Effector CD4-positive, alpha-beta T cell (primary cell): ENCODE data around the gene CDKN2B-AS1.
"Not testable (repeated sequence)": the region's sequence is repeated elsewhere in the genome, so short reads cannot be mapped to it uniquely, and the experiment has no call there.

Experiments
- DNase-seq: peaks from one replicate; pipeline ENCODE4 v3.0.0-alpha.2; 2020

The CDKN2B-AS1 gene

DNA sequence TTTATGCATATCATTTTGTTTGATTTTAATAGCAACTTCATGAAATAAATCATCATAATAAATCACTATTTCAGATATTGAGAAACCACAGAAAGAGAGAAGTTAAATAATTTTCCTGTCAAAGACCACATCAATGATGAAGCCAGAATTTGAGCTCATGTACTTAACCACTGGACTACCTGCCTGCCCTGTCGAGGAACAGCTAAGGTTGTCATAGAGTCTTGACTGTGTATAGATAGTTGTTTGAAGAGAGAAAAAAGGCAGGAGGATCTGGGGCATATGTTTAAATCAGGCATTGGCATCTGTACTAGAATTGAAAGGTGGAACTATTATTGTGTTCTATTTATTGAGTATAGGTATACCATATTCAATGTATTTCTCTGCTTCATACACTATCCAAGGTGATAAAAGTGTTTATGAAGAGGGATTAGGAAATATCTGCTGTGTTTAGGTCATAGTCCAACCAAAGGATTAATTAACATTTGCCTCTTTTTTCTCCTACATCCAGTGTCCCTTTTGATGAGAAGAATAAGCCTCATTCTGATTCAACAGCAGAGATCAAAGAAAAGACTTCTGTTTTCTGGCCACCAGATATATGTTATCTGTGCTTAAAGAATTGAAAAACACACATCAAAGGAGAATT, 51.8 kb downstream of the CDKN2B-AS1 start:
- DNase-seq: no peak

DNA sequence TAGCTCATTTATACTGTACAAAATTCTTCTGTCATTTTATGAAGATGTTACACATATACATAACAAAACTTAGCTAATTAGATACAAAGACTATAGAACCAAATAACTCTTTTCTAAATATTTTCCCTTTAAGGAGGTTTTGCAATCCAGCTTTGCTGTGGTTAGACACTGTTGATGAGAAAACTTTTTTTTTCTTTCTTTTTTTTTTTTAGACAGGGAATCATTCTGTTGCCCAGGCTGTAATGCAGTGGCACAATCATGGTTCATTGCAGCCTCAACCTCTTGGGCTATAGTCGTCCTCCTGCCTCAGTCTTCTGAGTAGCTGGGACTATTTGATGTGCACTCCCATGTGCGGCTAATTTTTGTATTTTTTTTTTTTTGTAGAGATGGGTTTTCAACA, 53.0 kb downstream of the CDKN2B-AS1 start:
- no peak for DNase-seq

DNA sequence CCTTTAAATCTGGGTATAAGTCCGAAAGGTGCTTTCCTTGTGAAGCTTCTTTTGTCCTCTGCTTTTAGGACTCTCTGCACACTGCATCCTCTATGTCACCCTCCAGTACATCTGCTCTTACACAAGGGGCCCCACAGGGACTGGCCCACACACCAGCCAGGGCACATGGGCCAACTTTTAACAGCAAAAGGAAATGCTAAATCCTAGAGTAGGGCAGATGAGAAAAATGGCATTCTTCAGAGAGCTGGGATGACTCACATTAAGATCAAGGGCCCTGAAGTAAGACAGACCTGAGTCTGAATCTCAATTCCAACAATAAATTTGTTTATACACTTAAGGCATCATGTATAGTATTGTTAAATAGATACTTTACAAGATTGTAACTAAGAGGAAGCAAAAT, 54.8 kb downstream of the CDKN2B-AS1 start:
- DNase-seq: no peak

DNA sequence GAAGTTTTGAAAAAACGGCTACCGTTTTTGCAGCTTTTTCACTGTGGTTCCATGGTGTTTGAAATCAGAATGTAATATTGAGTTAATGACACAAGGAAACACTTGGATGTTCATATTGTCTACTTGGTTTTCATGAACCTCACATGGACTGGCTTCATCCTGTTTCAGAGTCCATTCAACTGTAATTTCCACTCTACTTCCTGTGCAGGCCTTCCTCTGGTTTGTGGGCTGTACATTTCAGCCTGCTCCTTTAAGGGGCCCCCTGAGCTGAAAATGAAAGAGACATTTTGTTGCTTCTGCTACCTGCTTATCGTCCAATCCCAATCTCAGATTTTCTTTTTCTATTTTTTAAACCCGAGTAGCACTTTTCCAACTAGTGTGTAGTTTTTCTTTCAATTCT, 56.3 kb downstream of the CDKN2B-AS1 start:
- DNase-seq: no peak

DNA sequence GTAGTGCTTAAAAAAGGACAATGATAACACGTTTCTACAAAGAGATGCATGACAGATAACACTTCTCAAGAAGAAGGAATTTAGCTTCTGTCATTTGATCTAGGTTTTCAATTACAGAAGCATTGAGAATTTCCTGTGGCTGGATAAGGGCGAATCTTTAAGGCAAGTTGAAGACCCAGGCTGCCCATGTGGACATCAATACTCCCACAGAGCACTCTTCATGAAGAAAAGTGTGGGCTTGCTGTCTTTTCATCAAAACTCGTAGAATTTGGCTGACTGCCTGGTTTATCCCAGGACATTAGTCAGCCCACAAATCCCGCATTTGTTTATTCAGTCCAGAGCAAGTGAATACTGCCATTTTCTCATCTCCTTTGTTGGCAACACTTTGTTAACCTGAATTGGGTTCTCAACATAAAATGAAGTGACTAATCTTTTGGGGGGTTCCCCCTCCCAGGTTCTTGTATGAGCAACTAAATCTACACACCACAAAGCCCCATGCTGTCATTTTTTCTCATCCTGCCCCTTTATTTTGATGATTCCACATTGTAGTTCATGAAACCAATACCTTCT, 57.9 kb downstream of the CDKN2B-AS1 start:
- DNase-seq: no peak

DNA sequence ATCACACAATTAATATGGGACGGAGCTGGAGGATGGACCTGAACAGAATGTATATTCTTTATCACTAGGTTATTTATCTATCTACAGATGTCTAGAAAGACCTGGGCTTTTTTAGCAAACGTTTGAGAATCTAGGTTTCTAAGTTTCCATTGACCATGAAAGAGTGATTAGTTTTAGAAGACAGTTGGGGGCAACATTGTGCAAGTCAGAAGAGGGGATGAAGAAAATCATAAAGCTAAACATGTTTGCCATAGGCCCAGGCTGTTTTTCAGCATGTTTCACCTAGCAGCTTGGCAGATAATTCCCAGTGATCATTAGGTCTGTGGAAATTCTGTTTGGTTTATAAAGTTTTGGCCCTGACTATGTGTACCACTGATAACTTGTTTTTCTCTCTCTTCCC, 58.6 kb downstream of the CDKN2B-AS1 start:
- no peak for DNase-seq

DNA sequence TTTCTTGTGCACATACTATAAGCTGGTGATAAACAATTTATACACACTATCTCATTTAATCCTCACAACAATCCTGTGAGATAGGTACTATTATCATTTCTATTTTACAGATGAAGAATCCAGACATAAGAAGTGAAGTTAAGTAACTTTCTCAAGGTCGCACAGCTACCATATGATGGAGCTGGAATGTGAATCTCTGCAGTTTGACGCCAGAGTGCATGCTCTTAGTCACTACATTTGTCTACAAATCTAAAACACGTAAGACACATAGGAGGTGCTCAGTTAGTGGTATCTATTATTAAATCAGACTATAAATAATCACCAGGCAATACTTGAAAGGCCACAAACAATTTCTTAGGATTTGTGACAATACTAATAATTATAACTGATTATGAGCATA, 59.5 kb downstream of the CDKN2B-AS1 start:
- DNase-seq: no peak

DNA sequence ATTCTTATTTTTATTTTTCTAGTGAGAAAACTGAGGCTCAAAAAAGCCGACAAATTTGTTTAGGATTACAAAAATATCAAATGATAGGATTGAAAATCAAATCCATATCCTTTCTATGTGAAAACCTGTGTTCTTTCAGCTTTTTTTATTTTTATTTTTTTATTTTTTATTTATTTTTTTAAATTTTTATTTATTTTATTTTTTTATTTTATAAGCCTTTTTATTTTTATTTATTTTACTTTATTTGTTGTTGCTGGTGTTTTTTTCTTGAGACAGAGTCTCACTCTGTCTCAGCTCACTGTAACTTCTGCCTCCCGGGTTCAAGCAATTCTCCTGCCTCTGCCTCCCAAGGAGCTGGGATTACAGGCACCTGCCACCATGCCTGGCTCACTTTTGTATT, 59.9 kb downstream of the CDKN2B-AS1 start:
- DNase-seq: no peak

DNA sequence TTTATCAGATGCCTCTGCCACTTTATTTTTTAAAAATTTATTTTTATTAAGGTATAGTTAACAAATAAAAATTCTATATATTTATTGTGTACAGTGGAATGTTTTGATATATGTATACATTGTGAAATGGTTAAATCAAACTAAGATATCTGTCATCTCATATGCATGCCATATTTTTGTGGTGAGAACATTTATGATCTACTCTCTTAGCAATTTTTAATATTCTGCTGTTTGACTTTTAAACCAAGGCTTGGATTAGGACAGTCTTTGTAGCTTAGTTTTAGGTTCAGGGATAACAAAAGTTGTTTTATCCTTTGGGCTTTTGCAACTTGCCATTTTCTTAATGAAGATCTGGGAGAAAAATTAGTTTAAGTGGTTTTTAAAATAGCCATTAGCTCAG, 60.5 kb downstream of the CDKN2B-AS1 start:
- no peak for DNase-seq

DNA sequence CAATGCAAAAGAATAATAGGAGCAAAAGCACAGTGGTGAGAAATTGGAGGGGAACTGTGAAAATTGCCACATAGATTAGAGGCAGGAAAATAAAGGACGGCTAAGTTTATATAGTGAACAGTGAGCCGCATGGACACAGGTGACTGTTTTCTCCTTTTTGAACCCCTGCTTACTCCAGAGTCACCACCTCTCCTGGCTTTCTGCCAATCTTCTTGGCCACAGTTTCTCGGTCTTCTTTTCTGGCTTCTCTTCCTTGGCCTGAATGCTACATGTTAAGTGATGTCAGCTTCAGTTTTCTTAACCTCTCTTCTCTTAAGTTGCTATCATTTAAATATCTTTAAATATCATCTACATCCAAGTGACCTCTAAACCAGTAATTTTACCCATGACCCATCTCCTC, 61.8 kb downstream of the CDKN2B-AS1 start:
- DNase-seq: no peak

DNA sequence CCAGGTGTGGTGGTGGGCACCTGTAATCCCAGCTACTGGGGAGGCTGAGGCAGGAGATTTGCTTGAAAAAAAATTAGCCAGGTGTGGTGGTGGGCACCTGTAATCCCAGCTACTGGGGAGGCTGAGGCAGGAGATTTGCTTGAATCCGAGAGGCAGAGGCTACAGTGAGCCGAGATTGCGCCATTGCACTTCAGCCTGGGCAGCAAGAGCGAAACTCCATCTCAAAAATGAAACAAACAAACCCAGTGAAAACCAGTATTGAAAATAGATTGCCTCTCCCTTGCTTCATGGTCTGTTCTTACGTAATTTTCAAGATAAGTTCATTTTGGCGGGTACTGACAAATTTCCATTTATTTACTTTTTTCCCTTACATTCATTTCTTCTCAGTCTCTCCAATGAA, 63.4 kb downstream of the CDKN2B-AS1 start:
- not testable (repeated sequence) for DNase-seq

DNA sequence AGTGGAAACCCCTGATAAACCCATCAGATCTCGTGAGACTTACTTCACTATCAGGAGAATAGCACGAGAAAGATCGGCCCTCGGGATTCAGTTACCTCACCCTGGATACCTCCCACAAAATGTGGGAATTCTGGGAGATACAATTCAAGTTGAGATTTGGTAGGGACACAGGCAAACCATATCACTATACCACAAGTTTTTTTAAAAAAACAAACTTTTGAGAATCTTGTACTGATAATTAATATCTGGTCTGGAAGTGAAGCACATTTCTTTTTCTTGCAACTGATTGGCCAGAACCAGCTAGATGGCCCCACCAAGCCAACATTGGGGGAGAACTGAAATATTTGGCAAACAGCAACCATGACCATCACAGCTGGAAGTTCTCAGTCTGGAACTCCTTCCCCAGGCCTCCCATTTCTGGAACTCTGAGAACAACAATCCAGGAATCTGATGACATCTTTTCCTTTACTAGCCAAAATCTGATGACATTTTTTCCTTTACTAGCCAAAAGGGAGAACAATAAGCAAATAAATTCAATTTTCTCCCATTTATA, 66.3 kb downstream of the CDKN2B-AS1 start:
- DNase-seq: no peak

DNA sequence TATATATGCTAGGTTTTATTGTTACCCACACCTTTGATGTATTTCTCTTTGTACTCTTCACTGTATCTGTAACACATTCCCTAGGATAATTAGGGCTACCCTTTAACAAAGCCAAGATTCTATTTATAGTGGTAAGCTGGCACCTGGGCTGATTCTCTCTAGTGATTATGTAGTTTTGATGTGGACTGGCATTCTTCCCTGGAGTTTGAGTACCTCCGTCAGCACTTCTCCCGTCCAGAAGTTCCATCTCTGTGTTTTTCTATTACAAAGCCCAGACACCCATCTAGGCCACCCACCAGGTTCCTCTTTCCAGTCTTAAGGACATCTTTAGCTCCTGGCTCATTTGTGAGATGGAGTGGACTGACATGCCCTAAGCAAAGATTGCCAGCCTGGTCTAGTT, 70.4 kb downstream of the CDKN2B-AS1 start:
- no peak for DNase-seq

DNA sequence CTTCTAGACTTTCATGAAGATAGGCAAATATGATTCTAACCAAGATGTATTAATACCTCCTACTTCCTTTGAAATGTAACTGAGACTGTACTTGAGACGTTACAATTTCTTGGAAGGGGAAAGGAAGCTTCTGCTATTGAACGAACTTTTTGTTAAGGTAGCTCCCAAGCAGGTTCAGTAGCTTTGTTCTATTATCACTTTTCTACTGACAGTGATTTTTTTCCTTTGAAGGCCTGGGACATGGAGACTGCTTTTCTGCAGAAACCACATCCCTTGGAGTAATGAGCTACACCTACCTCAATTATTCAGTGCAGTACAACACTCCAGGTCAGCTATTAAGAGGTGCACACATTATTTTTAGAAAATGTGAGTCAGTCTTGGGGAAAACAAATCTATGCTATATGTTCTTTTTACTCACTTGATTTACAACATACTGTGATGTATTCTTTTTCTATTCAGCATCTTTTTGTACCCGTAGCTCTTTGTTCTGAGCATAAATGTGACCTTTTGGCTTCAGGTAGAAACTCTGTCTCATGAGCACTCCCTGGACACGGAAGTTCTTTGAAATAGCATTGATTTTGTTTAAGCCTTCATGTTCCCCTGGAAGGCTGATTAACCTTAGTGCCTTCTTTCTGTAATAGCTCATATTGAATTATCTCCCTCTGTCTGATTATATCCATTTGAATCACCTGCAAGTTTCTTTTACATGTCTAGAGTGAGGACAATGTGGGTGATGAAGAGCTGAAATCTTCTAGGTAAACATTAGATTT, 71.0 kb downstream of the CDKN2B-AS1 start:
- DNase-seq: no peak

DNA sequence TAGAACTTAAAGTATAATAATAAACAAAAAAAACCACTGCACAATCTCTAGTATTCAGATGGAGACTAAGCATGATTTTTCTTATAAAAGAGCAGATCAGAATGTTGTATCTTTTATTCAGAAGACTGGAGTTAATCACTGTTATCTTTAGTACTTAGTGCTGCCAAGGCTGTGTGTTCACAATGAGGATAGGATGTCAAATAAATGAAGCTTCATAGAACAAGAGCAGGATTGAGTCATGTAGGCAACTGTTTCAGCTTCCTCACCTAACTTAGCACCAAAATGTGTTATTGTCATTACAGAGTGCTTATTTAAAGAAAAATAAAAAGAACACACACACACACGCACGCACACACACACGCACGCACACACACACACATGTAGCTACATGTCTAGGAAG, 72.6 kb downstream of the CDKN2B-AS1 start:
- no peak for DNase-seq

DNA sequence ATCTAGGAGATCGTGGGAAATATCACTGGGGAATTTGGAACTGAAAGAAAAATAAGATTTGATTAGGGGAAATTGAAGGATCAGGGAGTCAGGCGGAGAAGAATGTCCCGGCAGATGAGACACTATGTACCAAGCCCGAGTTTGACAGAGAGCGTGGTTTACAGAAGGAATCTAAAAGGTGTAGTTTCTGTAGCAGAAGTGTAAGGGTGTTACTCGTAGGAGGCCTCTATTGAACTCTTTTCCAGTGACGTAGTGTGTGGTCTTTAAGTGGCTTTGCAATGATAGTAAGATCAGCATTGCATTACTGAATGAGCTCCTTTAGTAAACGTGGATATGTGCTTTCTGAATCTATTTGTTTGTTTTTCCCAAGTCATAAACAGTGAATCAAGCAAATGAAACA, 73.8 kb downstream of the CDKN2B-AS1 start:
- DNase-seq: no peak

DNA sequence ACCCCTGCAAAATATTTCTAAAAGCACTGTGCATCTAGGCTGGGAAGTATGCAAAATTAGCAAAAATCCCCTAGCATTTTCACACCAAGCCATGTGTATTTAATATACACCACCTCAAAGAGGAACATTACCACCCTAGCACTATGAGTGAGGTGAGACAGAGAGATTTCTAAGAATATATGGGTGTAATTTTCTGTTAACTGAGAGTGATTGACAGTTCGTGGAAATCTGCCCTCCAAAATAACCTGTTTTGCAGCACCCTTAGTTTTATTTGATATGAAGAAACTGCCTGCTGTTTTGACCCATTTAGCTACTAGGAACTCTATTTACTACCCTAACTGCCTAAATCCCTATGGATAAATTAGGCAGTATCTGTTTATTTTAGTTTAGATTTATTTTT, 78.8 kb downstream of the CDKN2B-AS1 start:
- no peak for DNase-seq

DNA sequence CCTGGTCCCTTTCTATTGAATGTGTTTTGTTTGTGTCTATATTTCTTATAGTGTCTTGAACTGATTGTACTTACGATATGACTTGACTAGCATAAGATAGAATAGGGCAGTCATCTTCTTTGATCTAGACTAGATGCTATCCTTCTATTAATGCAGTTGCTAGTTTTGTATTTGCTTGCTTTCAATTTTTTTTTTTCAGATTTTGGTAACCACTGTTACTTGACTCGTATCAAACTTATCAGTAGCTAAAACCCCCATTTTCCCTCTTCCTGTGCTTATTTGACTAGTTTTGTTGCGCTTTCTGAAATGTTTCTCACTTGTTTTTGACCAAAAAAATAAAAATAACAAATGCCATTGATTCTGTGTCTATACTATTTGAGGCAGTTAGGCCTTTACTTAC, 83.5 kb downstream of the CDKN2B-AS1 start:
- DNase-seq: no peak

DNA sequence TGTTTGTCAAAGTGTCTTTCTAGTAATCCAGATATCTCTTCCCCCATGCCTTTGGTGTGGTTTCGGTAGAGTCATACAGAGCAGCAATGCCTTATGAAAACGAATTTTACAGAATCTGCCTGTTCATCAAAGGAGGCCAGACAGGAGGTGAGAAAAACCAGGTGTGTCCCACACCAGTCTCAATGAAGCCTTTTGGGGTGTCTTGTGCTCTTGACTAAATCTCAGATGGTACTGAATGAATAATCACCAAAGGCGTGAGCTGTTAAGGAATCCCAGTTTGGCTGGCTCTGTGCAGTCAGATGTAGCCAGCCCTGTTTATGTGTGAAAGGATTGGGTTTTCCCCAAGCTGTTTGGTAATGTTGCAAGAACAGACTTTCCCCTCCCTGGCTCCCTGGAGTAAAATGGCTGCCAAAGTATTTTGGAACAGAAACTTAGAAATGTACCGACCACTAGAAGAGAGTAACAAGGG, 85.3 kb downstream of the CDKN2B-AS1 start:
- peak; percentile 2 for DNase-seq

DNA sequence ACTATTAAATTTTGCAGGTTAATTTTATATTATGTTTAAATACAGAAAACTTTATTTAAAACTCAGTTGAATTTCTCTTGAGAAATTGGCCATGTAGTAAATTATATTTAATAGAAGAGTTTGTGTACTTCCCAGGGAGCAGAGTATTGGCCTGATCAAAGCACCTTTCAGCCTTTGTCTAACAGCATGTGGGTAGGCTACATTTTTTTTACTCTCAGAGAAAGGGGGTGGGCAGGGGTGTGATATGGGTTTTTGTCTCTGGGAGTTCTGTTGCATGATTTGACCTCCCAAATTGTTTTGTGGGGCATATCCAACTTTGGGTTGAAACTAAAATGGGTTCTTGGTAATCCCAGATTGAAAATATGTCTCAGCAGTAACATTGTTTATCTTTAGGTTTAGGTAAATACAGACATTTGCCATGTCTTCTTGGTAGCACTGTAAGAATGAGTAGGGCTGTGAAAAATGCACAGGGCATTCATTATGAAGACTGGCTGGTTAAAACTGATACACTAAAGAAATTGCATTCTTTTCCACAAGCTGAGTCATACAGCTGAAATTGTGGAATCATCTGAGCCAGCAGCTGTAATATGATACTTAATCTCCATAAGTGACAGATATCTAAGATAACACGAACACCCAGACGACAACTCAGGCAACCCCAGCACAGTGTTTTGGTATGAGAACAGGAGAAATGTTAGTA, 89.9 kb downstream of the CDKN2B-AS1 start:
- DNase-seq: no peak

DNA sequence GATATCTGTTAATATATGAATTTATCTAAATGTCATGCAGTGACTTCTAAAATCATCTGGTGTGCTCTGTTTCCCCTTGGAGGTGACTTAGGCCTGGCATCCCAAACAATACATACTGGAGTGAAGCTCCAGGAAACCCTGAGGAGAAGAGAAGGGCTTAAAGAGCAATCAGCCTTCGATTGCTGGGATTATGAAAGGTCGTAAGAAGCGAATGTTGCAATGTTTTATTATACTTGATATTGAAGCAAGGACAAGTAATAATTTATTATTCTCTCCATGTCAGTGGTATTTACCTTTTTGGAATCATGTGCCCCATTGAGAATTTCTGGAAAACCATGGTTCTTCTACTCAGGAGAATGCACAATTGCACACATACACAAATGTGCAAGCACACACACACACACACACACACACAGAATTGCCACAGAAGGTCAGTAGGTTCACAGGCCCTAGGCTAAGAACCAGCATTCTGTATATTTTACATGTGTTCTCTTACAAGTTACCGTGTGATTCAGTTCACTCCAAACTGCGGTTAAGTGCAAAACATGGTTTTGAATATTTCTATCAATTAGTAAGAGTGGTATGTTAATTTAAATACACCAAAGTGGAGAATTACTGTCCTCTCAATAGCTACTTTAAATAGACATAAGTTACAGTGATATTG, 93.6 kb downstream of the CDKN2B-AS1 start:
- no peak for DNase-seq

DNA sequence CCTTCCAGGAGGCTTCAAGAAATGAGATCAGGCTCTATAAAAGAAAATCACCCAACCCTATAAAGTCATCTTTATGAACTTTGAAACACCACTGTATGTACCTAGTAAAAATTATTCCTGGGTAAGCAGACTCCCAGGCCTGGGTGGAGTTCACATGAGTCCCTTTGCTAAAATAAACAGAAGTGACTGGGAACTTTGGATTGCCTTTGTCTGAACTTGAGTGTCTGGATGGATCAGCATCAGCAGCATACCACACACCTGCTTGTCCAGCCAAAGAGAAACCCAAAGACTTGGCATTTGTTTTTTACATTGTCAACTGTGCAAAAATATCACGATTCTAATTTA, 94.1 kb downstream of the CDKN2B-AS1 start:
- DNase-seq: no peak

DNA sequence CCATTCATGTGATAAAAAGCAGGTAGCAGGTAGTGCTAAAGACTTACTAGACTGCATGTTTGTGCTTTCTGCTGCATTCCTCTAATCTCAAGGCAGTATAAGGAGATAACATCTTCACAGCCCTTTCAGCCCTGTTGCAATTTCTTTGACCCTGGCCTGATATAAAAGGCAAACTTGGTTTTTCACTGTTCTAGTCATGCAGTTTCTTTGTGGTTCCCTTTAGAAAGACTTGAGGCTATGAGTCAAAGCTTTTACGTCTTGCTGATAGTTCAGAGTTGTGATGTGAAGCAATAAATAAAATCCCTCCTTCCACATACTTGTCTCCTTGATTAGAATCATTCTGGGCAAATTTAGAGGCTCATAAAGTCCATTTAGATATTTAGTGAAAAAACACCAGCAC, 103.1 kb downstream of the CDKN2B-AS1 start:
- DNase-seq: no peak
